ENCODE data around the gene RAB3B. TPM values are rescaled to one million over a fixed set of nuclear protein-coding genes. Genes with fewer than 3 reads are reported as not detected.

The RAB3B gene
- total RNA-seq, 1 donor from 2014 or later, result 3.4 TPM

- TF ChIP-seq CTCF (IDR thresholded peaks at IDR 0.05; ENCODE audit: insufficient read depth, low read length, severe bottlenecking), result no peak
- DNase-seq (ENCODE audit: low read depth) (no peak), FAIRE-seq (no peak)
- H3K27me3 ChIP-seq (ENCODE audit: control insufficient read depth, insufficient read depth, low read length), result no peaks in the 10 kb centered on the region
- no peak overlapping the region for H3K4me3 ChIP-seq (ENCODE audit: low read depth, low read length)
- no peaks in the 10 kb centered on the region for H3K36me3 ChIP-seq (ENCODE audit: control insufficient read depth, insufficient read depth, low read length)
Observed at GRCh38 chr1:51927029-51927428, 63.5 kb downstream of the RAB3B start.

GRCh38 chr1:51926171-51926812, 64.2 kb downstream of the RAB3B start:
- FAIRE-seq (peak; percentile 79), DNase-seq (ENCODE audit: low read depth) (peak; percentile 43)
- H3K4me3 ChIP-seq (ENCODE audit: low read depth, low read length), result no peak overlapping the region
- no peaks in the 10 kb centered on the region for H3K27me3 ChIP-seq (ENCODE audit: control insufficient read depth, insufficient read depth, low read length)
- peak; percentile 35 for TF ChIP-seq CTCF (IDR thresholded peaks at IDR 0.05; ENCODE audit: insufficient read depth, low read length, severe bottlenecking)
- no peaks in the 10 kb centered on the region for H3K36me3 ChIP-seq (ENCODE audit: control insufficient read depth, insufficient read depth, low read length)

GRCh38 chr1:51924455-51924854, 66.0 kb downstream of the RAB3B start:
- TF ChIP-seq CTCF (IDR thresholded peaks at IDR 0.05; ENCODE audit: insufficient read depth, low read length, severe bottlenecking), result no peak
- no peak for FAIRE-seq

GRCh38 chr1:51922040-51922439, 68.5 kb downstream of the RAB3B start:
- Histone ChIP-seq H3K4me3 (ENCODE audit: low read depth, low read length) (no peak overlapping the region), H3K36me3 (ENCODE audit: control insufficient read depth, insufficient read depth, low read length) (no peaks in the 10 kb centered on the region), H3K27me3 (ENCODE audit: control insufficient read depth, insufficient read depth, low read length) (no peaks in the 10 kb centered on the region)
- DNase-seq (ENCODE audit: low read depth) (no peak), FAIRE-seq (no peak)
- TF ChIP-seq CTCF (IDR thresholded peaks at IDR 0.05; ENCODE audit: insufficient read depth, low read length, severe bottlenecking), result no peak

More at GRCh38 chr1:51924455-51924854, 66.0 kb downstream of the RAB3B start:
- Histone ChIP-seq H3K27me3 (ENCODE audit: control insufficient read depth, insufficient read depth, low read length) (no peaks in the 10 kb centered on the region), H3K36me3 (ENCODE audit: control insufficient read depth, insufficient read depth, low read length) (no peaks in the 10 kb centered on the region), H3K4me3 (ENCODE audit: low read depth, low read length) (no peak overlapping the region)
- peak; percentile 53 for DNase-seq (ENCODE audit: low read depth)

GRCh38 chr1:51920130-51920529, 70.4 kb downstream of the RAB3B start:
- DNase-seq (ENCODE audit: low read depth) (peak; percentile 35), FAIRE-seq (no peak)
- no peak for TF ChIP-seq CTCF (IDR thresholded peaks at IDR 0.05; ENCODE audit: insufficient read depth, low read length, severe bottlenecking)
- Histone ChIP-seq H3K27me3 (ENCODE audit: control insufficient read depth, insufficient read depth, low read length) (no peaks in the 10 kb centered on the region), H3K36me3 (ENCODE audit: control insufficient read depth, insufficient read depth, low read length) (no peaks in the 10 kb centered on the region), H3K4me3 (ENCODE audit: low read depth, low read length) (no peak overlapping the region)

GRCh38 chr1:51919684-51920083, 70.8 kb downstream of the RAB3B start:
- Histone ChIP-seq H3K36me3 (ENCODE audit: control insufficient read depth, insufficient read depth, low read length) (no peaks in the 10 kb centered on the region), H3K27me3 (ENCODE audit: control insufficient read depth, insufficient read depth, low read length) (no peaks in the 10 kb centered on the region), H3K4me3 (ENCODE audit: low read depth, low read length) (no peak overlapping the region)
- DNase-seq (ENCODE audit: low read depth) (no peak), FAIRE-seq (no peak)
- no peak for TF ChIP-seq CTCF (IDR thresholded peaks at IDR 0.05; ENCODE audit: insufficient read depth, low read length, severe bottlenecking)

Measured in bronchial epithelial cell (primary cell).